ENCODE data around the gene WAPL.

DNA sequence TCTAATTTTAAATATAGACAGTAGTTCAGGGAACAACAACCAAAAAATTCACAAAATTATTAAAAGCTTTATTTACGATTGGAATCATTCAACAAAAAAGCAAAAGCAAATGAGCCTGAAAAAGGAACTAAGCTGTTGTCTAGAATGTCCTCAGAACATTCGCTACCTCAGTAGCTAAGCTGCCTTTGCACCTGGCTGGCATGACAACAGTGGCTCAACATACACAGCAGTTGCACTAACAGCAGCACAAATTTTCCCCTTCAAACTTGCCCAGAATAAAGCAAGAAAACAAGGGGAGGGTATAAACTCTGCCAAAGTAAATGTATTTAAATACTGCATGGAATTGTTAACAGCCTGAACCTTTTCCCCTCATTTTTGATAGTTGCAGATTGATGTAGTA, 84.6 kb downstream of the WAPL start:
- TF ChIP-seq UBTF (CRISPR knock-in tag; IDR thresholded peaks at IDR 0.05): no peak
- no peak for TF ChIP-seq PBX3 (CRISPR knock-in tag; IDR thresholded peaks at IDR 0.05; ENCODE audit: borderline replicate concordance)
- TF ChIP-seq FOXA1 (IDR thresholded peaks at IDR 0.05): no peak
- TF ChIP-seq FOXA1 (CRISPR knock-in tag; IDR thresholded peaks at IDR 0.05): no peak
- no peak for TF ChIP-seq REPIN1 (CRISPR knock-in tag; IDR thresholded peaks at IDR 0.05; ENCODE audit: borderline replicate concordance, low read depth)
